Ectodermal cell (in vitro differentiated cells): Measurements from ENCODE around the gene SLC14A1.

Experiments
- H3K27ac ChIP-seq: 2 replicates; pipeline ENCODE4 v1.7.0; 2013; ENCODE audit warnings: mild to moderate bottlenecking, low read depth, low read length; ENCODE audit not compliant: insufficient read depth, poor library complexity, severe bottlenecking
- H3K27me3 ChIP-seq: 2 replicates; pipeline ENCODE4 v1.7.0; 2013; ENCODE audit warnings: mild to moderate bottlenecking, low read length; ENCODE audit not compliant: insufficient read depth, control insufficient read depth, poor library complexity, severe bottlenecking
- H3K36me3 ChIP-seq: one replicate; pipeline ENCODE4 v1.7.0; 2013; ENCODE audit warnings: low read length; ENCODE audit not compliant: control insufficient read depth, insufficient read depth
- H3K4me1 ChIP-seq: one replicate; pipeline ENCODE4 v1.7.0; 2013; ENCODE audit warnings: low read length; ENCODE audit not compliant: control insufficient read depth, insufficient read depth
- H3K4me3 ChIP-seq: 2 replicates; pipeline ENCODE4 v1.7.0; 2013; ENCODE audit warnings: low read depth, low read length, control low read depth; ENCODE audit not compliant: insufficient read depth
- H3K9me3 ChIP-seq: 2 replicates; pipeline ENCODE4 v1.7.0; 2013; ENCODE audit warnings: mild to moderate bottlenecking, low read length, moderate library complexity; ENCODE audit not compliant: control insufficient read depth
- WGBS, 2 experiments: methylation state at CpG; one replicate each; pipeline ENCODE4 v1.1.7; 2013; ENCODE audit warnings: missing lambda C conversion rate in 2 of 2; 5-methylcytosine and 5-hydroxymethylcytosine counted together

SLC14A1 gene

GRCh38 chr18:45788861-45789260, 64.9 kb downstream of the SLC14A1 start:
- Histone ChIP-seq H3K27me3 (no peaks in the 10 kb centered on the region), H3K27ac (no peak overlapping the region), H3K4me1 (no peaks in the 10 kb centered on the region), H3K4me3 (no peak overlapping the region), H3K9me3 (no peaks in the 10 kb centered on the region), H3K36me3 (no peaks in the 10 kb centered on the region)
- 87 to 93% methylated on average over 3 of the region's 3 CpGs for WGBS, 2 experiments

- no peaks in the 10 kb centered on the region for H3K27me3 ChIP-seq
- H3K36me3 ChIP-seq = no peaks in the 10 kb centered on the region
- H3K27ac ChIP-seq = no peak overlapping the region
- no peaks in the 10 kb centered on the region for H3K9me3 ChIP-seq
- WGBS, 2 experiments = 85 to 95% methylated on average over 4 to 5 of the region's 5 CpGs
- H3K4me3 ChIP-seq = no peak overlapping the region
- H3K4me1 ChIP-seq = no peaks in the 10 kb centered on the region
These were observed 68.7 kb downstream of the SLC14A1 start for GRCh38 chr18:45792506-45793263.

DNA sequence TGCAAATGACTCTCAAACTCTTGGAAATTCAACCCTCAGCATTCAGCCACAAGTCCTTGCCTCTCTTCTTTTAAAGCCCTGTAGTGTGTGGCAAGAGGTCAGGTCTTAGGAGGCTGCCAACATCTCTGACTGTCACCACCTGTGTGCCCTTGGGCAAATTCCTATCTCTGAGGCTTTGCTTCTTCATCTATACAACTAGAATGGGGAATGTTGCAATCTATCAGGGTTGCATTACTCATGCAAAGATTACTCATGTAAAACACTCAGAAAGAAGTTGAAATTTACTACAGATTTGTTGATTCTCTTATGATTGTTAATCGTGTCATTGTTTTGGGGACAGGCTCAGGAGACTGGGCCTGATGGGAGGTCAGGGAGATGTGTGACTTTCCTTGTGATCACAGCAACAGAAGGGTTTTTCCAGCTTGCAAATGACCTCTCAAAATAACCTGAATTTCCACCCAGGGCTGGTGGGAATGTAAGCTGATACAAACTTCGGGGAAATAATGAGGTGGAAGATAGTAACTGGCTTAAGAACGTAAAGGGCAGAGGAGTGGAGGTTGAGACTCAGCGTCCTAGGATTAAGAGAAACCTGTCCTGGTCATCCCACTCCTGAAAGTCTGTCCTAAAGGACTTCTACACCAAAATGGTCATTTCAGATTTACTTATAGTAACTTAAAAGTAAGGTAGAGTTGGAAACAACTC, 69.4 kb downstream of the SLC14A1 start:
- H3K4me3 ChIP-seq = no peak overlapping the region
- no peaks in the 10 kb centered on the region for H3K4me1 ChIP-seq
- H3K9me3 ChIP-seq = no peaks in the 10 kb centered on the region
- no peaks in the 10 kb centered on the region for H3K36me3 ChIP-seq
- WGBS, 2 experiments = 63 to 71% methylated on average over 4 of the region's 4 CpGs
- no peak overlapping the region for H3K27ac ChIP-seq
- no peaks in the 10 kb centered on the region for H3K27me3 ChIP-seq

DNA sequence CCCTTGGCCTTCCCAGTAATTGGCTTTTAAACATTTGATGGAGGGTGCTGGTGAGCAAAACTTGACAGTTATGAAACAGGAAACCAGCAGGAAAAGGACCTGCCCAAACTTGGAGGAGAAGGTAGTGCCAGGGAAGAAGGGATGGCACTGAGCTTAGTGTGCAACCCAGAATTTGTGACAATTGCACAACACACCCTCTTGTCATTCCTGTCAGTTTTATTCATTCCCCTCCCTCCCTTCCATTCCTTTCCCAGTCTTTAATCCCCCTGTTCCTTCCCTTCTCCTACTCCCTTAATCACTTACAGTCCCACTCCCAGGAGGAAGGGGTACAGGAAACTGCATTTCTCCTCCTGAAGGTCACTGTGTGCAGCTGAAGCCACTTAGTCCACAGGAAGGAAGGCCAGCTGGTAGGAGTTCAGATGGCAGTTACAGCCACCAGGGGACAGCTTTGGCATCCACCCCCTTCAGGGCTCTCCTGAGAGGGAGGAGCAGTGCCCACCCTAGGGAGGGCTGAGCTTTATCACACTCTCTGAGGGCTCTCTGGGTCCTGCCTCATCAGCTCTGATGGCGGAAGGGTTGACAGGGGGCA, 77.5 kb downstream of the SLC14A1 start:
- Histone ChIP-seq H3K4me1 (no peaks in the 10 kb centered on the region), H3K4me3 (no peak overlapping the region), H3K27ac (no peak overlapping the region), H3K9me3 (no peaks in the 10 kb centered on the region), H3K36me3 (no peaks in the 10 kb centered on the region), H3K27me3 (no peaks in the 10 kb centered on the region)
- WGBS, 2 experiments = 92 to 93% methylated on average over 1 of the region's 1 CpG
